Measurements from ENCODE around the gene GLI3. TPM values are rescaled to one million over a fixed set of nuclear protein-coding genes. Genes with fewer than 3 reads are reported as not detected.

Gene GLI3
- total RNA-seq, 2 experiments from 2014 or later, result 0.12 TPM; not detected in 1

GRCh38 chr7:42020061-42020460, 216.9 kb downstream of the GLI3 start:
- Mint-ChIP-seq H3K27me3 (no peaks in the 10 kb centered on the region), H3K9me3 (no peaks in the 10 kb centered on the region), H3K4me3 (no peak overlapping the region), H3K4me1 (no peaks in the 10 kb centered on the region), H3K27ac (no peak overlapping the region), H3K36me3 (ENCODE audit: low read depth) (no peaks in the 10 kb centered on the region)
- no peak for DNase-seq
- ChIA-PET POLR2A (no interaction called here), CTCF (no interaction called here)

- Mint-ChIP-seq H3K4me1 (no peaks in the 10 kb centered on the region), H3K27ac (no peak overlapping the region), H3K36me3 (ENCODE audit: low read depth) (no peaks in the 10 kb centered on the region), H3K27me3 (no peaks in the 10 kb centered on the region), H3K9me3 (peaks cover 8% of the 10 kb centered on the region), H3K4me3 (no peak overlapping the region)
- no peak for DNase-seq
- ChIA-PET POLR2A (no interaction called here), CTCF (no interaction called here)
These were observed 219.5 kb downstream of the GLI3 start for GRCh38 chr7:42017349-42017986.

GRCh38 chr7:42016517-42016916, 220.5 kb downstream of the GLI3 start:
- no peak overlapping the region for H3K27ac Mint-ChIP-seq
- no peaks in the 10 kb centered on the region for H3K27me3 Mint-ChIP-seq
- POLR2A ChIA-PET, result no interaction called here
- CTCF ChIA-PET, result no interaction called here
- H3K9me3 Mint-ChIP-seq, result peaks cover 8% of the 10 kb centered on the region
- H3K4me1 Mint-ChIP-seq, result no peaks in the 10 kb centered on the region
- no peak for DNase-seq
- no peaks in the 10 kb centered on the region for H3K36me3 Mint-ChIP-seq (ENCODE audit: low read depth)
- H3K4me3 Mint-ChIP-seq, result no peak overlapping the region

- H3K9me3 Mint-ChIP-seq, result peaks cover 8% of the 10 kb centered on the region
- DNase-seq, result peak; percentile 40
- no peaks in the 10 kb centered on the region for H3K4me1 Mint-ChIP-seq
- H3K4me3 Mint-ChIP-seq, result no peak overlapping the region
- CTCF ChIA-PET, result interaction anchor here (0.9 kb wide), 1 partner anchor 861 kb away, joined by 3 read pairs; no protein-coding TSS in a partner anchor
- H3K27me3 Mint-ChIP-seq, result no peaks in the 10 kb centered on the region
- H3K36me3 Mint-ChIP-seq (ENCODE audit: low read depth), result no peaks in the 10 kb centered on the region
- no peak overlapping the region for H3K27ac Mint-ChIP-seq
- POLR2A ChIA-PET, result no interaction called here
These were observed 222.1 kb downstream of the GLI3 start for GRCh38 chr7:42014625-42015618.

- CTCF ChIA-PET, result no interaction called here
- H3K9me3 Mint-ChIP-seq, result peaks cover 8% of the 10 kb centered on the region
These were observed 224.1 kb downstream of the GLI3 start for GRCh38 chr7:42012786-42013360.

GRCh38 chr7:42012313-42012712, 224.7 kb downstream of the GLI3 start:
- ChIA-PET POLR2A (no interaction called here), CTCF (no interaction called here)
- no peak overlapping the region for H3K27ac Mint-ChIP-seq
- no peak for DNase-seq
- H3K27me3 Mint-ChIP-seq, result no peaks in the 10 kb centered on the region
- no peak overlapping the region for H3K4me3 Mint-ChIP-seq
- peaks cover 8% of the 10 kb centered on the region for H3K9me3 Mint-ChIP-seq
- H3K36me3 Mint-ChIP-seq (ENCODE audit: low read depth), result no peaks in the 10 kb centered on the region
- no peaks in the 10 kb centered on the region for H3K4me1 Mint-ChIP-seq

More at GRCh38 chr7:42012786-42013360, 224.1 kb downstream of the GLI3 start:
- DNase-seq, result no peak
- H3K27me3 Mint-ChIP-seq, result no peaks in the 10 kb centered on the region
- H3K4me1 Mint-ChIP-seq, result no peaks in the 10 kb centered on the region
- H3K36me3 Mint-ChIP-seq (ENCODE audit: low read depth), result no peaks in the 10 kb centered on the region
- H3K4me3 Mint-ChIP-seq, result no peak overlapping the region
- H3K27ac Mint-ChIP-seq, result no peak overlapping the region
- POLR2A ChIA-PET, result no interaction called here

GRCh38 chr7:42011846-42012245, 225.2 kb downstream of the GLI3 start:
- H3K4me1 Mint-ChIP-seq, result no peaks in the 10 kb centered on the region
- no peaks in the 10 kb centered on the region for H3K36me3 Mint-ChIP-seq (ENCODE audit: low read depth)
- no peaks in the 10 kb centered on the region for H3K27me3 Mint-ChIP-seq
- H3K9me3 Mint-ChIP-seq, result peaks cover 8% of the 10 kb centered on the region
- ChIA-PET POLR2A (no interaction called here), CTCF (no interaction called here)
- no peak for DNase-seq
- H3K27ac Mint-ChIP-seq, result no peak overlapping the region
- H3K4me3 Mint-ChIP-seq, result no peak overlapping the region

- H3K4me3 Mint-ChIP-seq, result no peak overlapping the region
- CTCF ChIA-PET, result no interaction called here
- POLR2A ChIA-PET, result no interaction called here
These were observed 226.3 kb downstream of the GLI3 start for GRCh38 chr7:42010751-42011150.

GRCh38 chr7:42006801-42007513, 230.1 kb downstream of the GLI3 start:
- no peaks in the 10 kb centered on the region for H3K9me3 Mint-ChIP-seq
- no peak overlapping the region for H3K27ac Mint-ChIP-seq
- ChIA-PET POLR2A (interaction anchor here (0.6 kb wide), 1 partner anchor 18 kb away, joined by 3 read pairs; no protein-coding TSS in a partner anchor), CTCF (interaction anchor here (0.7 kb wide), 1 partner anchor 383 kb away, joined by 3 read pairs; no protein-coding TSS in a partner anchor)
- no peak for DNase-seq
- H3K27me3 Mint-ChIP-seq, result no peaks in the 10 kb centered on the region
- no peaks in the 10 kb centered on the region for H3K36me3 Mint-ChIP-seq (ENCODE audit: low read depth)
- no peaks in the 10 kb centered on the region for H3K4me1 Mint-ChIP-seq
- no peak overlapping the region for H3K4me3 Mint-ChIP-seq

More at GRCh38 chr7:42010751-42011150, 226.3 kb downstream of the GLI3 start:
- Mint-ChIP-seq H3K27ac (no peak overlapping the region), H3K36me3 (ENCODE audit: low read depth) (no peaks in the 10 kb centered on the region), H3K9me3 (peaks cover 8% of the 10 kb centered on the region), H3K4me1 (no peaks in the 10 kb centered on the region), H3K27me3 (no peaks in the 10 kb centered on the region)
- no peak for DNase-seq

- POLR2A ChIA-PET, result no interaction called here
- Mint-ChIP-seq H3K27me3 (no peaks in the 10 kb centered on the region), H3K27ac (no peak overlapping the region), H3K4me1 (no peaks in the 10 kb centered on the region), H3K4me3 (no peak overlapping the region), H3K36me3 (ENCODE audit: low read depth) (no peaks in the 10 kb centered on the region), H3K9me3 (no peaks in the 10 kb centered on the region)
- DNase-seq, result no peak
- CTCF ChIA-PET, result no interaction called here
These were observed 234.4 kb downstream of the GLI3 start for GRCh38 chr7:42002654-42003053.

- H3K36me3 Mint-ChIP-seq (ENCODE audit: low read depth), result no peaks in the 10 kb centered on the region
- H3K27me3 Mint-ChIP-seq, result no peaks in the 10 kb centered on the region
- no peaks in the 10 kb centered on the region for H3K9me3 Mint-ChIP-seq
- DNase-seq, result no peak
- H3K4me1 Mint-ChIP-seq, result no peaks in the 10 kb centered on the region
- no peak overlapping the region for H3K27ac Mint-ChIP-seq
- ChIA-PET POLR2A (no interaction called here), CTCF (no interaction called here)
- no peak overlapping the region for H3K4me3 Mint-ChIP-seq
These were observed 237.2 kb downstream of the GLI3 start for GRCh38 chr7:41999736-42000283.

GRCh38 chr7:41998041-41998440, 239.0 kb downstream of the GLI3 start:
- DNase-seq, result no peak
- Mint-ChIP-seq H3K4me1 (no peaks in the 10 kb centered on the region), H3K36me3 (ENCODE audit: low read depth) (no peaks in the 10 kb centered on the region), H3K9me3 (no peaks in the 10 kb centered on the region), H3K27ac (no peak overlapping the region), H3K4me3 (no peak overlapping the region), H3K27me3 (no peaks in the 10 kb centered on the region)
- ChIA-PET CTCF (no interaction called here), POLR2A (no interaction called here)
